ENCODE data around the gene OTUB1. TPM values are rescaled to one million over a fixed set of nuclear protein-coding genes. Genes with fewer than 3 reads are reported as not detected.
A peak's percentile ranks its signal among the peaks of the same experiment; 100 is the strongest.

OTUB1 gene
- total and polyA plus RNA-seq, 2 of the 13 experiments (the other 11 are each of a cell fraction or from before 2014, with no cell fraction given), result 58.8 to 130 TPM

DNA sequence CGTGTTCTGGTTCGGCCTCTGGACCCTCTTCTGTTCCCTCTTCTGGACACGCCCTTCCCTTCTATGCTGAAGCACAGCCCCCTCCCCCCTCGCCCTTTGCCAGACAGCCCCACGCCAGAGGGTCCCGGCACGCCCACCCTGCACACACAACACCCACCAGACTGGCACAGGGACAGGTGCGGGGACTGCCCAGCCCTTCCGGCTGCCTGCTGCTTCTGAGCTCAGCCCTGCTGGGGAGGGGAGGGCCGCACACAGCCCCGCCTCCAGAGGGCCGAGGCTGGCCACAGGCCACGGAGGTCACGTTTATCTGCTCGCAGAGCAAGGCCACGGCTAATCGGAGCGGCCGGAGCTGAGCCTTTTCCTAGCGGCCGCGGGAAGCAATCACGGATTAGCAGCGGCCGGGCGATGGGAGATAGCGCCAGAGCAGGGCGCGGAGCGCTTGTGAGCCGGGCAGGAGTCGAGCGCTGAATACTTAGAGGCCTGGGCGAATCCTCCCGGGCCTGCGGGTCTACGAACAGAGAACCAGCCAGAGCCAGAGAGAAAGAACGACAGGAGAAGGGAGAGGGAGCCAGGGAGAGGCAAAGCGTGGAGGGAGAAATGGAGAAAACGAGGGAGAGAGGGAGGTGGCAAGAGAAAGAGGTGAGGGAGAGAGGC is 21.5 kb downstream of the OTUB1 start (continued):
- TF ChIP-seq, protein P1, sequence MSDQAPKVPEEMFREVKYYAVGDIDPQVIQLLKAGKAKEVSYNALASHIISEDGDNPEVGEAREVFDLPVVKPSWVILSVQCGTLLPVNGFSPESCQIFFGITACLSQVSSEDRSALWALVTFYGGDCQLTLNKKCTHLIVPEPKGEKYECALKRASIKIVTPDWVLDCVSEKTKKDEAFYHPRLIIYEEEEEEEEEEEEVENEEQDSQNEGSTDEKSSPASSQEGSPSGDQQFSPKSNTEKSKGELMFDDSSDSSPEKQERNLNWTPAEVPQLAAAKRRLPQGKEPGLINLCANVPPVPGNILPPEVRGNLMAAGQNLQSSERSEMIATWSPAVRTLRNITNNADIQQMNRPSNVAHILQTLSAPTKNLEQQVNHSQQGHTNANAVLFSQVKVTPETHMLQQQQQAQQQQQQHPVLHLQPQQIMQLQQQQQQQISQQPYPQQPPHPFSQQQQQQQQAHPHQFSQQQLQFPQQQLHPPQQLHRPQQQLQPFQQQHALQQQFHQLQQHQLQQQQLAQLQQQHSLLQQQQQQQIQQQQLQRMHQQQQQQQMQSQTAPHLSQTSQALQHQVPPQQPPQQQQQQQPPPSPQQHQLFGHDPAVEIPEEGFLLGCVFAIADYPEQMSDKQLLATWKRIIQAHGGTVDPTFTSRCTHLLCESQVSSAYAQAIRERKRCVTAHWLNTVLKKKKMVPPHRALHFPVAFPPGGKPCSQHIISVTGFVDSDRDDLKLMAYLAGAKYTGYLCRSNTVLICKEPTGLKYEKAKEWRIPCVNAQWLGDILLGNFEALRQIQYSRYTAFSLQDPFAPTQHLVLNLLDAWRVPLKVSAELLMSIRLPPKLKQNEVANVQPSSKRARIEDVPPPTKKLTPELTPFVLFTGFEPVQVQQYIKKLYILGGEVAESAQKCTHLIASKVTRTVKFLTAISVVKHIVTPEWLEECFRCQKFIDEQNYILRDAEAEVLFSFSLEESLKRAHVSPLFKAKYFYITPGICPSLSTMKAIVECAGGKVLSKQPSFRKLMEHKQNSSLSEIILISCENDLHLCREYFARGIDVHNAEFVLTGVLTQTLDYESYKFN (CRISPR knock-in tag; conservative IDR thresholded peaks at IDR 0.05), result peak; percentile 80
- TF ChIP-seq, protein P2, sequence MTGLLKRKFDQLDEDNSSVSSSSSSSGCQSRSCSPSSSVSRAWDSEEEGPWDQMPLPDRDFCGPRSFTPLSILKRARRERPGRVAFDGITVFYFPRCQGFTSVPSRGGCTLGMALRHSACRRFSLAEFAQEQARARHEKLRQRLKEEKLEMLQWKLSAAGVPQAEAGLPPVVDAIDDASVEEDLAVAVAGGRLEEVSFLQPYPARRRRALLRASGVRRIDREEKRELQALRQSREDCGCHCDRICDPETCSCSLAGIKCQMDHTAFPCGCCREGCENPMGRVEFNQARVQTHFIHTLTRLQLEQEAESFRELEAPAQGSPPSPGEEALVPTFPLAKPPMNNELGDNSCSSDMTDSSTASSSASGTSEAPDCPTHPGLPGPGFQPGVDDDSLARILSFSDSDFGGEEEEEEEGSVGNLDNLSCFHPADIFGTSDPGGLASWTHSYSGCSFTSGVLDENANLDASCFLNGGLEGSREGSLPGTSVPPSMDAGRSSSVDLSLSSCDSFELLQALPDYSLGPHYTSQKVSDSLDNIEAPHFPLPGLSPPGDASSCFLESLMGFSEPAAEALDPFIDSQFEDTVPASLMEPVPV (CRISPR knock-in tag; IDR thresholded peaks at IDR 0.05), result peak; percentile 62; the same call in 1 of the 2 replicates
- TF ChIP-seq ZNF24 (IDR thresholded peaks at IDR 0.05), result no peak
- no peak for TF ChIP-seq SIX4 (CRISPR knock-in tag; IDR thresholded peaks at IDR 0.05)
- TF ChIP-seq ZNF441 (CRISPR knock-in tag; IDR thresholded peaks at IDR 0.05; ENCODE audit: borderline replicate concordance), result peak; percentile 94
- TF ChIP-seq, protein P3, sequence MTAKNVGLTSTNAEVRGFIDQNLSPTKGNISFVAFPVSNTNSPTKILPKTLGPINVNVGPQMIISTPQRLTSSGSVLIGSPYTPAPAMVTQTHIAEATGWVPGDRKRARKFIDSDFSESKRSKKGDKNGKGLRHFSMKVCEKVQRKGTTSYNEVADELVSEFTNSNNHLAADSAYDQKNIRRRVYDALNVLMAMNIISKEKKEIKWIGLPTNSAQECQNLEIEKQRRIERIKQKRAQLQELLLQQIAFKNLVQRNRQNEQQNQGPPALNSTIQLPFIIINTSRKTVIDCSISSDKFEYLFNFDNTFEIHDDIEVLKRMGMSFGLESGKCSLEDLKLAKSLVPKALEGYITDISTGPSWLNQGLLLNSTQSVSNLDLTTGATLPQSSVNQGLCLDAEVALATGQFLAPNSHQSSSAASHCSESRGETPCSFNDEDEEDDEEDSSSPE (CRISPR knock-in tag; IDR thresholded peaks at IDR 0.05), result peak; percentile 71; the same call in 1 of the 2 replicates
- 0 out of 2 replicates have a peak, but pooled peaks have one; percentile 36 for TF ChIP-seq KLF13 (CRISPR knock-in tag; IDR thresholded peaks at IDR 0.05)
- TF ChIP-seq, protein P4, sequence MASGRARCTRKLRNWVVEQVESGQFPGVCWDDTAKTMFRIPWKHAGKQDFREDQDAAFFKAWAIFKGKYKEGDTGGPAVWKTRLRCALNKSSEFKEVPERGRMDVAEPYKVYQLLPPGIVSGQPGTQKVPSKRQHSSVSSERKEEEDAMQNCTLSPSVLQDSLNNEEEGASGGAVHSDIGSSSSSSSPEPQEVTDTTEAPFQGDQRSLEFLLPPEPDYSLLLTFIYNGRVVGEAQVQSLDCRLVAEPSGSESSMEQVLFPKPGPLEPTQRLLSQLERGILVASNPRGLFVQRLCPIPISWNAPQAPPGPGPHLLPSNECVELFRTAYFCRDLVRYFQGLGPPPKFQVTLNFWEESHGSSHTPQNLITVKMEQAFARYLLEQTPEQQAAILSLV (CRISPR knock-in tag; IDR thresholded peaks at IDR 0.05; ENCODE audit: borderline replicate concordance), result peak; percentile 61; the same call in 1 of the 2 replicates
- TF ChIP-seq ATF1 (CRISPR knock-in tag; IDR thresholded peaks at IDR 0.05), result no peak
- TF ChIP-seq HMG20A (CRISPR knock-in tag; IDR thresholded peaks at IDR 0.05; ENCODE audit: borderline replicate concordance), result peak; percentile 62; the same call in 1 of the 2 replicates
- TF ChIP-seq FOXA3 (CRISPR knock-in tag; IDR thresholded peaks at IDR 0.05), result peak; percentile 56
- TF ChIP-seq, protein P5, sequence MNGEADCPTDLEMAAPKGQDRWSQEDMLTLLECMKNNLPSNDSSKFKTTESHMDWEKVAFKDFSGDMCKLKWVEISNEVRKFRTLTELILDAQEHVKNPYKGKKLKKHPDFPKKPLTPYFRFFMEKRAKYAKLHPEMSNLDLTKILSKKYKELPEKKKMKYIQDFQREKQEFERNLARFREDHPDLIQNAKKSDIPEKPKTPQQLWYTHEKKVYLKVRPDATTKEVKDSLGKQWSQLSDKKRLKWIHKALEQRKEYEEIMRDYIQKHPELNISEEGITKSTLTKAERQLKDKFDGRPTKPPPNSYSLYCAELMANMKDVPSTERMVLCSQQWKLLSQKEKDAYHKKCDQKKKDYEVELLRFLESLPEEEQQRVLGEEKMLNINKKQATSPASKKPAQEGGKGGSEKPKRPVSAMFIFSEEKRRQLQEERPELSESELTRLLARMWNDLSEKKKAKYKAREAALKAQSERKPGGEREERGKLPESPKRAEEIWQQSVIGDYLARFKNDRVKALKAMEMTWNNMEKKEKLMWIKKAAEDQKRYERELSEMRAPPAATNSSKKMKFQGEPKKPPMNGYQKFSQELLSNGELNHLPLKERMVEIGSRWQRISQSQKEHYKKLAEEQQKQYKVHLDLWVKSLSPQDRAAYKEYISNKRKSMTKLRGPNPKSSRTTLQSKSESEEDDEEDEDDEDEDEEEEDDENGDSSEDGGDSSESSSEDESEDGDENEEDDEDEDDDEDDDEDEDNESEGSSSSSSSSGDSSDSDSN (CRISPR knock-in tag; IDR thresholded peaks at IDR 0.05), result peak; percentile 96
- TF ChIP-seq TRIM24 (CRISPR knock-in tag; IDR thresholded peaks at IDR 0.05), result no peak
- peak; percentile 65; the same call in 1 of the 2 replicates for TF ChIP-seq MYC (CRISPR knock-in tag; IDR thresholded peaks at IDR 0.05; ENCODE audit: borderline replicate concordance)
- TF ChIP-seq, protein P6, sequence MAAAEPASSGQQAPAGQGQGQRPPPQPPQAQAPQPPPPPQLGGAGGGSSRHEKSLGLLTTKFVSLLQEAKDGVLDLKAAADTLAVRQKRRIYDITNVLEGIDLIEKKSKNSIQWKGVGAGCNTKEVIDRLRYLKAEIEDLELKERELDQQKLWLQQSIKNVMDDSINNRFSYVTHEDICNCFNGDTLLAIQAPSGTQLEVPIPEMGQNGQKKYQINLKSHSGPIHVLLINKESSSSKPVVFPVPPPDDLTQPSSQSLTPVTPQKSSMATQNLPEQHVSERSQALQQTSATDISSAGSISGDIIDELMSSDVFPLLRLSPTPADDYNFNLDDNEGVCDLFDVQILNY (CRISPR knock-in tag; conservative IDR thresholded peaks at IDR 0.05), result 0 out of 2 replicates have a peak, but pooled peaks have one; percentile 59
